KMS-11 (cell line): Measurements from ENCODE around the gene PPM1N.

ENCODE experiments used
- H2AFZ ChIP-seq: fragments of 200-600 bp; sonication (generic); 2 replicates; pipeline ENCODE4 v1.6.1; 2016; ENCODE audit warnings: antibody characterized with exemption, mixed run types, low read depth
- H3K27ac ChIP-seq: fragments of 200-600 bp; sonication (generic); 2 replicates; pipeline ENCODE4 v1.6.1; 2016; ENCODE audit warnings: mild to moderate bottlenecking, mixed run types
- H3K27me3 ChIP-seq: fragments of 200-600 bp; sonication (generic); 2 replicates; pipeline ENCODE4 v1.6.1; 2017; ENCODE audit warnings: mild to moderate bottlenecking, low read depth, mixed run types, moderate library complexity; ENCODE audit not compliant: insufficient read depth
- H3K36me3 ChIP-seq: fragments of 200-600 bp; sonication (generic); 2 replicates; pipeline ENCODE4 v1.6.1; 2017; ENCODE audit warnings: mild to moderate bottlenecking, mixed run types; ENCODE audit not compliant: insufficient read depth
- H3K4me1 ChIP-seq: fragments of 200-600 bp; sonication (generic); 2 replicates; pipeline ENCODE4 v1.6.1; 2016; ENCODE audit warnings: mild to moderate bottlenecking, low read depth, mixed run types; ENCODE audit not compliant: poor library complexity, severe bottlenecking
- H3K4me2 ChIP-seq: fragments of 200-600 bp; sonication (generic); 2 replicates; pipeline ENCODE4 v1.7.0; 2016; ENCODE audit warnings: mild to moderate bottlenecking, mixed run types
- H3K4me3 ChIP-seq: fragments of 200-600 bp; sonication (generic); IDR thresholded peaks from 2 replicates; pipeline ENCODE4 v1.6.1; 2017; ENCODE audit warnings: low read depth, low read length, mixed read lengths; ENCODE audit not compliant: insufficient read depth
- H3K79me2 ChIP-seq: fragments of 200-600 bp; sonication (generic); 2 replicates; pipeline ENCODE4 v1.6.1; 2016; ENCODE audit warnings: low read depth, mixed run types; ENCODE audit not compliant: insufficient read depth
- H3K9ac ChIP-seq: fragments of 200-600 bp; sonication (generic); 2 replicates; pipeline ENCODE4 v1.6.1; 2016; ENCODE audit warnings: mild to moderate bottlenecking, mixed run types
- H4K20me1 ChIP-seq: fragments of 200-600 bp; sonication (generic); 2 replicates; pipeline ENCODE4 v1.6.1; 2016; ENCODE audit warnings: mild to moderate bottlenecking, mixed run types; ENCODE audit not compliant: insufficient read depth
- CTCF ChIP-seq: fragments of 200-600 bp; sonication (generic); conservative IDR thresholded peaks from 2 replicates; pipeline ENCODE4 v1.6.1; 2017; ENCODE audit warnings: low read depth, mild to moderate bottlenecking, antibody characterized with exemption, low read length, moderate library complexity, mixed read lengths

Gene PPM1N

GRCh38 chr19:45527731-45528130 lies 29.5 kb downstream of the PPM1N start:
- H3K27me3 ChIP-seq, result no peaks in the 10 kb centered on the region
- no peak overlapping the region for H3K4me3 ChIP-seq
- no peak overlapping the region for H3K9ac ChIP-seq
- no peak overlapping the region for H2AFZ ChIP-seq
- no peak overlapping the region for H3K4me2 ChIP-seq
- no peak for TF ChIP-seq CTCF
- peaks cover 5% of the 10 kb centered on the region for H3K4me1 ChIP-seq
- no peaks in the 10 kb centered on the region for H3K79me2 ChIP-seq
- no peaks in the 10 kb centered on the region for H4K20me1 ChIP-seq
- no peak overlapping the region for H3K27ac ChIP-seq
- no peaks in the 10 kb centered on the region for H3K36me3 ChIP-seq

- TF ChIP-seq CTCF, result no peak
- Histone ChIP-seq H2AFZ (no peak overlapping the region), H4K20me1 (no peaks in the 10 kb centered on the region), H3K9ac (no peak overlapping the region), H3K79me2 (no peaks in the 10 kb centered on the region), H3K4me3 (no peak overlapping the region), H3K27ac (no peak overlapping the region), H3K36me3 (no peaks in the 10 kb centered on the region), H3K27me3 (no peaks in the 10 kb centered on the region), H3K4me1 (peaks cover 4% of the 10 kb centered on the region), H3K4me2 (no peak overlapping the region)
Observed at GRCh38 chr19:45528149-45528743, 30.0 kb downstream of the PPM1N start.

- H3K27me3 ChIP-seq, result no peaks in the 10 kb centered on the region
- no peak overlapping the region for H3K4me3 ChIP-seq
- no peak overlapping the region for H3K27ac ChIP-seq
- H3K4me2 ChIP-seq, result no peak overlapping the region
- no peaks in the 10 kb centered on the region for H3K36me3 ChIP-seq
- H3K9ac ChIP-seq, result no peak overlapping the region
- no peak overlapping the region for H2AFZ ChIP-seq
- no peaks in the 10 kb centered on the region for H3K79me2 ChIP-seq
- no peaks in the 10 kb centered on the region for H3K4me1 ChIP-seq
- no peaks in the 10 kb centered on the region for H4K20me1 ChIP-seq
- TF ChIP-seq CTCF, result no peak
Observed at GRCh38 chr19:45528744-45529419, 30.6 kb downstream of the PPM1N start.

GRCh38 chr19:45529420-45529785 lies 31.2 kb downstream of the PPM1N start:
- no peaks in the 10 kb centered on the region for H3K36me3 ChIP-seq
- H3K4me3 ChIP-seq, result no peak overlapping the region
- H3K79me2 ChIP-seq, result no peaks in the 10 kb centered on the region
- no peak for TF ChIP-seq CTCF
- H3K27ac ChIP-seq, result no peak overlapping the region
- no peak overlapping the region for H3K4me2 ChIP-seq
- H3K9ac ChIP-seq, result no peak overlapping the region
- no peaks in the 10 kb centered on the region for H3K27me3 ChIP-seq
- no peaks in the 10 kb centered on the region for H4K20me1 ChIP-seq
- H2AFZ ChIP-seq, result no peak overlapping the region
- no peaks in the 10 kb centered on the region for H3K4me1 ChIP-seq
